ENCODE results near the gene TTC33.
"Not testable (repeated sequence)": the region's sequence is repeated elsewhere in the genome, so short reads cannot be mapped to it uniquely, and the experiment has no call there.

- TF ChIP-seq CTCF, EZH2, EZH2phosphoT487 (IDR thresholded peaks at IDR 0.05): not testable (repeated sequence)
These were observed 192.6 kb downstream of the TTC33 start for GRCh38 chr5:40563173-40563572.
